ENCODE results near the gene JAKMIP2.

DNA sequence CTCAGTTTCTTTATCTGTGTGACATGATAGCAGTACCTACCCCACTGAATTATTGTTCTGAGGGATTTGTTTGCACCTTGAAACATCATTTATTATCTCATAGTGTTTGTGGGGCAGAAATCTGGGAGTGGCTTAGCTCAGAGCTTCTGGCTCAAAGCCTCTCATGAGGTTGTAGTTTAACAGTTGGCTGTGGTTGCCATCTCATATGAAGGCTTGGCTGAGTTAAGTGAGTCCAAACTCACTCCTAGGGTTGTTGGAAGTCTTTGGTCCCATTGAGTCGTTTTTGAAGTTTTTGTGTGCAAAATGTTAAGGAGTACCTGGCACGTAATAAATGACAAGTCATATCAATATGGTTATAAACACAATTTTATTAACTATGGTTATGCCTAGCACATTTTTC lies 3.6 kb upstream of the JAKMIP2 start:
- TF ChIP-seq, protein P1, sequence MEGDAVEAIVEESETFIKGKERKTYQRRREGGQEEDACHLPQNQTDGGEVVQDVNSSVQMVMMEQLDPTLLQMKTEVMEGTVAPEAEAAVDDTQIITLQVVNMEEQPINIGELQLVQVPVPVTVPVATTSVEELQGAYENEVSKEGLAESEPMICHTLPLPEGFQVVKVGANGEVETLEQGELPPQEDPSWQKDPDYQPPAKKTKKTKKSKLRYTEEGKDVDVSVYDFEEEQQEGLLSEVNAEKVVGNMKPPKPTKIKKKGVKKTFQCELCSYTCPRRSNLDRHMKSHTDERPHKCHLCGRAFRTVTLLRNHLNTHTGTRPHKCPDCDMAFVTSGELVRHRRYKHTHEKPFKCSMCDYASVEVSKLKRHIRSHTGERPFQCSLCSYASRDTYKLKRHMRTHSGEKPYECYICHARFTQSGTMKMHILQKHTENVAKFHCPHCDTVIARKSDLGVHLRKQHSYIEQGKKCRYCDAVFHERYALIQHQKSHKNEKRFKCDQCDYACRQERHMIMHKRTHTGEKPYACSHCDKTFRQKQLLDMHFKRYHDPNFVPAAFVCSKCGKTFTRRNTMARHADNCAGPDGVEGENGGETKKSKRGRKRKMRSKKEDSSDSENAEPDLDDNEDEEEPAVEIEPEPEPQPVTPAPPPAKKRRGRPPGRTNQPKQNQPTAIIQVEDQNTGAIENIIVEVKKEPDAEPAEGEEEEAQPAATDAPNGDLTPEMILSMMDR (conservative IDR thresholded peaks at IDR 0.05 in 1 of 2, IDR thresholded peaks at IDR 0.05 in 1 of 2; ENCODE audit: low read depth in 1 of 2, low read length in 2 of 2): no peak
- TF ChIP-seq EZH2 (IDR thresholded peaks at IDR 0.05; ENCODE audit: low read length, missing control alignments): no peak
